Lung (tissue), 16 donors: Measurements from ENCODE around the gene DNAJC16. TPM values are rescaled to one million over a fixed set of nuclear protein-coding genes. Genes with fewer than 3 reads are reported as not detected.

Source experiments
- ATAC-seq: fragments of 200-7000 bp; cut with Tn5 transposase; one replicate; pipeline ENCODE4 v1.9.1; 2020; ENCODE audit warnings: moderate number of reproducible peaks; ENCODE audit not compliant: insufficient read depth, low FRiP score
- DNase-seq, 3 donors: peaks; one replicate each; pipeline ENCODE4 v3.0.0-alpha.2; 2013 to 2017
- H3K27ac ChIP-seq, 2 donors: one replicate each; pipeline ENCODE4 v1.5.1; 2013; ENCODE audit warnings: mild to moderate bottlenecking in 2 of 2, moderate library complexity in 2 of 2, control low read depth in 1 of 2, inconsistent platforms in 1 of 2, low read depth in 1 of 2, low read length in 1 of 2
- H3K27me3 ChIP-seq, 3 donors: one replicate each; pipeline ENCODE4 v1.5.1; 2013; ENCODE audit warnings: low read length in 2 of 3; ENCODE audit not compliant: control insufficient read depth in 3 of 3, insufficient read depth in 3 of 3
- H3K36me3 ChIP-seq, 4 donors: one replicate each; pipeline ENCODE4 v1.5.1; 2013; ENCODE audit warnings: low read length in 4 of 4, mild to moderate bottlenecking in 1 of 4, moderate library complexity in 1 of 4; ENCODE audit not compliant: control insufficient read depth in 4 of 4, insufficient read depth in 4 of 4
- H3K4me1 ChIP-seq, 5 donors: one replicate each; pipeline ENCODE4 v1.5.1; 2013; ENCODE audit warnings: low read length in 5 of 5, mild to moderate bottlenecking in 2 of 5, moderate library complexity in 1 of 5; ENCODE audit not compliant: control insufficient read depth in 5 of 5, insufficient read depth in 5 of 5
- H3K4me3 ChIP-seq: one replicate; pipeline ENCODE4 v1.5.1; 2013; ENCODE audit warnings: mild to moderate bottlenecking, control low read depth, moderate library complexity
- H3K9ac ChIP-seq, 2 donors: one replicate each; pipeline ENCODE4 v1.5.1; 2013; ENCODE audit warnings: low read length in 2 of 2, control low read depth in 1 of 2; ENCODE audit not compliant: insufficient read depth in 1 of 2
- H3K9me3 ChIP-seq, 4 donors: one replicate each; pipeline ENCODE4 v1.5.1; 2013; ENCODE audit warnings: low read length in 3 of 4, mild to moderate bottlenecking in 1 of 4, moderate library complexity in 1 of 4; ENCODE audit not compliant: control insufficient read depth in 4 of 4, insufficient read depth in 3 of 4
- WGBS, 2 donors: extraction: QIAGEN DNeasy Blood & Tissue Kit; methylation state at CpG; one replicate each; pipeline ENCODE4 v1.1.7; 2013; 5-methylcytosine and 5-hydroxymethylcytosine counted together
- long read RNA-seq, 5 donors: transcript quantifications; one replicate each; lab custom pipeline, GENCODE V29; 2026
- polyA plus RNA-seq, 2 donors: library from polyadenylated mRNA; stranded (reverse); fragments of 200-250 nt; gene quantifications; one replicate each; pipeline ENCODE4 v1.2.1, GENCODE V29; 2013
- total RNA-seq, 2 donors: library from RNA; depleted of rRNA in 1 of 2; stranded (reverse); fragments of >200 nt in 1 of 2; gene quantifications; one replicate each; pipeline ENCODE4 v1.2.1, GENCODE V29; 2014 to 2021
- TF ChIP-seq, protein P1 (sequence below): IDR thresholded peaks from 2 replicates; pipeline ENCODE4 v1.5.1; 2012; ENCODE audit warnings: mild to moderate bottlenecking; ENCODE audit errors: control extremely low read depth, extremely low read depth
- donor health status: control.
- donor health status: control.
- donor health status: Bipolar disorder and iron deficiency.
- donor health status: healthy.
- donor health status: DM: yes; HTN: yes; CAD: no.

Gene DNAJC16
- 10 to 100 TPM; 19.0 to 28.8 TPM for total RNA-seq
- polyA plus RNA-seq = 1 to 10 TPM; 4.8 to 6.5 TPM
- long read RNA-seq, donor 1, full-length matches to known transcripts = 3 of 3 reads
- long read RNA-seq, donor 1, partial matches to known transcripts = 0 of 3 reads
- long read RNA-seq, donor 1, other reads (novel, unspliced or antisense) = 0 of 3 reads
- long read RNA-seq, donor 2 = 0 reads
- long read RNA-seq, donor 3, full-length matches to known transcripts = 4 of 4 reads
- long read RNA-seq, donor 3, partial matches to known transcripts = 0 of 4 reads
- long read RNA-seq, donor 3, other reads (novel, unspliced or antisense) = 0 of 4 reads
- long read RNA-seq, donor 4, full-length matches to known transcripts = 3 of 9 reads
- long read RNA-seq, donor 4, partial matches to known transcripts = 6 of 9 reads
- long read RNA-seq, donor 4, other reads (novel, unspliced or antisense) = 0 of 9 reads
- long read RNA-seq, donor 5, full-length matches to known transcripts = 5 of 5 reads
- long read RNA-seq, donor 5, partial matches to known transcripts = 0 of 5 reads
- long read RNA-seq, donor 5, other reads (novel, unspliced or antisense) = 0 of 5 reads

DNA sequence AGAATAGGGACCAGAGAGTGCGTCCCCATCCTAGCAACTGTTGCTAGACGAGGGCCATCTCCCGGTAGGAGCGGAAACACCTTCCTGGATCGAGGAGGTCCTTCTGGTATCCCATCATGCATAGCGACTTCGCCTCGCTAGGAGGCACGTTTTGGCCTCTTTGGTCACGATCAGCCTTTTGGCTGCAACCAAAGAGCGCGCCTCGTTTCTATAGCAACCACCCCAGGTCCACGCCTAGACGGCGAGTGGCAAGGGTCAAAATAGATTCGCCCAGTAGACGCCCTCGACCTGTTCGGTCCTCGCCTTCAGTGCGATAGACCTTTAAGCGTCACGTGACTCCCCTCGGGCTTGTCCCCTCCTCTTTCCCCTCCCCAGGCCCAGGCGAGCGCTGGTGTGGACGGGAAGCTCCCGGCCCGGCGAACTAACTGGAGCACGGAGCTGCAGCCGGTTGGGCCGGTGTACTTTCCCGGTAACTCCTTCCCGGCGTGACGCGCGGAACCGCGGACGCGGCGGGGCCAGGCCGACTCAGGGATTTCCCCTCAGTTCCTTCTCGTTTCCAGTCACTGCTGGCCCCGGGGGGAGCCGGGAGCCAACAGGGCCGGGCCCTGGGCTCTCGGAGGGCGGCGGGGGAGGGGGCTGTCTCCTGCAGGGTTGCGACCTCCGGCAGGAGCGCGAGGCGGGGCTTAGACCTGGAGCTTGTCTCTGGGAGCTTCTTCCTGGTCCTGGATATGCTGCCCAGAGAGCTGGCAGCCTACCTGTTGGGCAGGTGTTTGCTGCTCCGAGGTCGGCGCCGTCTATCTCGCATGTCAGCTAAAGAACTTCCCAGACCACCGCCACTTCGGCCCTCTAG lies at the start of gene DNAJC16:
TSS of gene DNAJC16 (plus strand) at position 359 of the 850 bp plus-strand sequence. CDS start 2,258 bp downstream, outside the sequence.
- Histone ChIP-seq H3K36me3 (peaks cover 0 to 6% (median 2%) of the 10 kb centered on the region in 4 donors), H3K27me3 (no peaks in the 10 kb centered on the region), H3K4me1 (peaks cover 0 to 29% (median 11%) of the 10 kb centered on the region in 5 donors), H3K9me3 (no peaks in the 10 kb centered on the region), H3K9ac (peak within 1 kb of the TSS; percentile 84 to 92), H3K4me3 (peak within 1 kb of the TSS; percentile 78), H3K27ac (peak within 1 kb of the TSS; percentile 93 to 96)
- ATAC-seq = peak; percentile 53
- peak; percentile 100 for DNase-seq
- 0% methylated on average over 59 to 65 of the region's 65 CpGs for WGBS, 2 donors
- TF ChIP-seq, protein P1, sequence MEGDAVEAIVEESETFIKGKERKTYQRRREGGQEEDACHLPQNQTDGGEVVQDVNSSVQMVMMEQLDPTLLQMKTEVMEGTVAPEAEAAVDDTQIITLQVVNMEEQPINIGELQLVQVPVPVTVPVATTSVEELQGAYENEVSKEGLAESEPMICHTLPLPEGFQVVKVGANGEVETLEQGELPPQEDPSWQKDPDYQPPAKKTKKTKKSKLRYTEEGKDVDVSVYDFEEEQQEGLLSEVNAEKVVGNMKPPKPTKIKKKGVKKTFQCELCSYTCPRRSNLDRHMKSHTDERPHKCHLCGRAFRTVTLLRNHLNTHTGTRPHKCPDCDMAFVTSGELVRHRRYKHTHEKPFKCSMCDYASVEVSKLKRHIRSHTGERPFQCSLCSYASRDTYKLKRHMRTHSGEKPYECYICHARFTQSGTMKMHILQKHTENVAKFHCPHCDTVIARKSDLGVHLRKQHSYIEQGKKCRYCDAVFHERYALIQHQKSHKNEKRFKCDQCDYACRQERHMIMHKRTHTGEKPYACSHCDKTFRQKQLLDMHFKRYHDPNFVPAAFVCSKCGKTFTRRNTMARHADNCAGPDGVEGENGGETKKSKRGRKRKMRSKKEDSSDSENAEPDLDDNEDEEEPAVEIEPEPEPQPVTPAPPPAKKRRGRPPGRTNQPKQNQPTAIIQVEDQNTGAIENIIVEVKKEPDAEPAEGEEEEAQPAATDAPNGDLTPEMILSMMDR = peak; percentile 8

DNA sequence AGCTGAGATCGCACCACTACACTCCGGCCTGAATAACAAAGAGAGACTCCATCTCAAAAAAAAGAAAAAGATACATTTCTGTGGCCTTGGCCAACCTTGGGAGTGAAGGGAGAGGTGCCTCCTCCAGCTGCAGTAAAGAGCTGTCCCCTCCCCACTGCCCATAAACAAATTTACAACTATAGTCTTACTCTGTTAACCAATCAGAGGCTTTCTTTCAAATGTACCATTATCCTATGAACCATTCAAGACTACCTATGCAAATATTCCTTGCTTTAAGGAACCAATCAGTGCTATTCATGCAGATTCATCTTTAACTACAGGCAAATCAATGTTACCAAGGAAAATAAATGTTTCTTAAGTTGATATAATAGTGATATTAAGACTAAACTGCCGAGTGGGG lies 49.7 kb upstream of the DNAJC16 start:
- WGBS, 2 donors = 90 to 93% methylated on average over 3 of the region's 3 CpGs
- Histone ChIP-seq H3K36me3 (no peaks in the 10 kb centered on the region), H3K9me3 (no peaks in the 10 kb centered on the region), H3K9ac (no peak overlapping the region), H3K4me1 (peaks cover 0 to 21% (median 2%) of the 10 kb centered on the region in 5 donors), H3K27me3 (no peaks in the 10 kb centered on the region), H3K4me3 (no peak overlapping the region), H3K27ac (no peak overlapping the region)
- peak in 2 of 3 donors; percentile 39 to 41 for DNase-seq
- TF ChIP-seq, protein P1 = no peak
- ATAC-seq = no peak

DNA sequence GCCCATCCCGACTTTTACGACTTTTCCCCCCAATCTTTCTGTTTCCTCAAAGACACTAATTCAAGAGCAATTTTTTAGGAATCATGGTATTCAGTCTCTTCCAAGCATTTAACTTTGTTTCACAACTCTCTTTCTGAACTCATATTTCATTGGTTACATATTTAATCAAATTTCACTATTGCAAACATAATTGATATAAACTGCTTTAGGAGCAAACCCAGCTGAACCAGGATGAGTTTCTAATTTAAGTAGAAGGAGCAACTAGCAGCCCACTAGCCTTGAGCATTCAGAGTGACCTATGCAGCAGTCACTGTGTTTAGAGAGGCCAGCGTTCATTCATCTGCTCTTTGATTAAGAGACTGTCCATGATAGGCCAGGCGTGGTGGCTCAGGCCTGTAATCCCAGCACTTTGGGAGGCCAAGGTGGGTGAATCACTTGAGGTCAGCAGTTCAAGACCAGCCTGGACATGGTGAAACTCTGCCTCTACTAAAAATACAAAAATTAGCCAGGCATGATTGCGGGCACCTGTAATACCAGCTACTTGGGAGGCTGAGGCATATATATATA lies 48.9 kb upstream of the DNAJC16 start:
- H3K27ac ChIP-seq = no peak overlapping the region
- H3K36me3 ChIP-seq = no peaks in the 10 kb centered on the region
- peak; percentile 41 to 91 (median 74) for DNase-seq
- H3K9me3 ChIP-seq = no peaks in the 10 kb centered on the region
- TF ChIP-seq, protein P1 = no peak
- WGBS, 2 donors = 86 to 89% methylated on average over 5 of the region's 5 CpGs
- H3K27me3 ChIP-seq = no peaks in the 10 kb centered on the region
- H3K4me3 ChIP-seq = no peak overlapping the region
- no peak overlapping the region for H3K9ac ChIP-seq
- no peak for ATAC-seq
- H3K4me1 ChIP-seq = peaks cover 0 to 21% (median 2%) of the 10 kb centered on the region in 5 donors
